HG03159 (cell line): ENCODE results near the gene RASGRF2.

Experiments used
- ATAC-seq: cut with Tn5 transposase; IDR thresholded peaks from one replicate; pipeline ENCODE4 v1.9.1; 2021; ENCODE audit warnings: mild to moderate bottlenecking, moderate library complexity; ENCODE audit not compliant: unreplicated experiment

RASGRF2 gene

GRCh38 chr5:81195335-81195929 is 235.3 kb downstream of the RASGRF2 start:
- ATAC-seq = no peak

- no peak for ATAC-seq
Measured at GRCh38 chr5:81202655-81203054, 242.5 kb downstream of the RASGRF2 start.

- ATAC-seq = no peak
Measured at GRCh38 chr5:81203729-81204128, 243.6 kb downstream of the RASGRF2 start.

GRCh38 chr5:81204205-81204604 is 244.0 kb downstream of the RASGRF2 start:
- ATAC-seq = no peak

- no peak for ATAC-seq
Measured at GRCh38 chr5:81205058-81205457, 244.9 kb downstream of the RASGRF2 start.

- no peak for ATAC-seq
Measured at GRCh38 chr5:81207009-81207408, 246.8 kb downstream of the RASGRF2 start.

GRCh38 chr5:81208904-81209303 is 248.7 kb downstream of the RASGRF2 start:
- no peak for ATAC-seq

- no peak for ATAC-seq
Measured at GRCh38 chr5:81209386-81209785, 249.2 kb downstream of the RASGRF2 start.

GRCh38 chr5:81209869-81210493 is 249.8 kb downstream of the RASGRF2 start:
- ATAC-seq = no peak

- ATAC-seq = peak; percentile 62
Measured at GRCh38 chr5:81212211-81212751, 252.1 kb downstream of the RASGRF2 start.

- no peak for ATAC-seq
Measured at GRCh38 chr5:81213070-81213469, 252.9 kb downstream of the RASGRF2 start.

GRCh38 chr5:81214848-81215247 is 254.7 kb downstream of the RASGRF2 start:
- no peak for ATAC-seq

GRCh38 chr5:81216152-81216551 is 256.0 kb downstream of the RASGRF2 start:
- no peak for ATAC-seq

GRCh38 chr5:81219389-81219788 is 259.2 kb downstream of the RASGRF2 start:
- ATAC-seq = no peak

GRCh38 chr5:81222285-81222684 is 262.1 kb downstream of the RASGRF2 start:
- no peak for ATAC-seq

- ATAC-seq = no peak
Measured at GRCh38 chr5:81225463-81225862, 265.3 kb downstream of the RASGRF2 start.

- no peak for ATAC-seq
Measured at GRCh38 chr5:81226286-81226685, 266.1 kb downstream of the RASGRF2 start.

GRCh38 chr5:81226949-81227348 is 266.8 kb downstream of the RASGRF2 start:
- ATAC-seq = no peak

- no peak for ATAC-seq
Measured at GRCh38 chr5:81228084-81228483, 267.9 kb downstream of the RASGRF2 start.

GRCh38 chr5:81230416-81230815 is 270.3 kb downstream of the RASGRF2 start:
- ATAC-seq = no peak

- ATAC-seq = no peak
Measured at GRCh38 chr5:81232464-81233079, 272.4 kb downstream of the RASGRF2 start.

- no peak for ATAC-seq
Measured at GRCh38 chr5:81233080-81233634, 273.0 kb downstream of the RASGRF2 start, which contains the start of gene CKMT2. Gene CKMT2 (plus strand): TSS chr5:81233322. CDS start chr5:81251133, 17,811 bp downstream.
